IMR-90 (cell line): ENCODE measurements around the gene TBC1D3B. TPM values are rescaled to one million over a fixed set of nuclear protein-coding genes. Genes with fewer than 3 reads are reported as not detected.

Source experiments
- ATAC-seq: fragments of 200-7000 bp; cut with Tn5 transposase; 2 replicates; pipeline ENCODE4 v1.9.1; 2020; ENCODE audit warnings: low read depth, mild to moderate bottlenecking, moderate library complexity
- BruUV-seq: library from RNA; stranded (reverse); fragments of 400-500 nt; replicated peaks from 2 replicates; lab custom pipeline; 2021; lab: Mats Ljungman, UMichigan
- CTCF ChIA-PET: fragments of 300-600 bp; formaldehyde crosslinking; extraction: SDS; loops from one replicate; lab custom pipeline; 2021; ENCODE audit warnings: antibody characterized with exemption; lab: Yijun Ruan, JAX
- POLR2A ChIA-PET: fragments of 300-600 bp; sonication (Branson Sonifier 250); formaldehyde crosslinking; loops from one replicate; lab custom pipeline; 2022; ENCODE audit warnings: antibody characterized with exemption; ENCODE audit not compliant: unreplicated experiment; lab: Charles Lee
- DNase-seq: peaks from one replicate; pipeline ENCODE4 v3.0.0; 2013
- H2AFZ ChIP-seq: replicated peaks from 2 replicates; pipeline ENCODE3; 2013; ENCODE audit warnings: low read length, mild to moderate bottlenecking; ENCODE audit not compliant: poor library complexity
- H2AK5ac ChIP-seq: 2 replicates; pipeline ENCODE4 v1.6.1; 2013; ENCODE audit warnings: low read depth, low read length, inconsistent platforms
- H2AK9ac ChIP-seq: replicated peaks from 2 replicates; pipeline ENCODE3; 2013; ENCODE audit warnings: mild to moderate bottlenecking, low read depth, low read length, moderate library complexity; ENCODE audit not compliant: poor library complexity
- H2BK120ac ChIP-seq: 2 replicates; pipeline ENCODE4 v1.6.1; 2013; ENCODE audit warnings: low read depth, low read length, inconsistent platforms
- H2BK15ac ChIP-seq: 3 replicates; pipeline ENCODE4 v1.6.1; 2013; ENCODE audit warnings: low read depth, low read length, inconsistent platforms
- H2BK20ac ChIP-seq: 2 replicates; pipeline ENCODE4 v1.6.1; 2013; ENCODE audit warnings: low read depth, mild to moderate bottlenecking, inconsistent platforms, low read length, moderate library complexity
- H2BK5ac ChIP-seq: 2 replicates; pipeline ENCODE4 v1.6.1; 2013; ENCODE audit warnings: mild to moderate bottlenecking, low read depth, low read length, inconsistent platforms; ENCODE audit not compliant: poor library complexity, severe bottlenecking
- H3K14ac ChIP-seq: replicated peaks from 2 replicates; pipeline ENCODE4 v1.6.1; 2013; ENCODE audit warnings: low read depth, low read length, inconsistent platforms
- H3K18ac ChIP-seq: 2 replicates; pipeline ENCODE4 v1.6.1; 2013; ENCODE audit warnings: low read depth, low read length, control low read depth
- H3K23ac ChIP-seq: 2 replicates; pipeline ENCODE4 v1.6.1; 2013; ENCODE audit warnings: low read depth, low read length, inconsistent platforms
- H3K27ac ChIP-seq: 2 replicates; pipeline ENCODE4 v1.5.1; 2013; ENCODE audit warnings: mild to moderate bottlenecking, control low read depth, low read length; ENCODE audit not compliant: insufficient read depth
- H3K27me3 ChIP-seq: 2 replicates; pipeline ENCODE4 v1.6.1; 2013; ENCODE audit warnings: low read length; ENCODE audit not compliant: control insufficient read depth, insufficient read depth
- H3K36me3 ChIP-seq: 2 replicates; pipeline ENCODE4 v1.6.1; 2013; ENCODE audit warnings: low read length, mixed read lengths; ENCODE audit not compliant: control insufficient read depth, insufficient read depth
- H3K4ac ChIP-seq: 2 replicates; pipeline ENCODE4 v1.6.1; 2013; ENCODE audit warnings: low read depth, low read length, inconsistent platforms
- H3K4me1 ChIP-seq: 2 replicates; pipeline ENCODE4 v1.6.1; 2013; ENCODE audit warnings: low read length, mixed read lengths; ENCODE audit not compliant: control insufficient read depth, insufficient read depth
- H3K4me2 ChIP-seq: 2 replicates; pipeline ENCODE4 v1.6.1; 2013; ENCODE audit warnings: low read depth, mild to moderate bottlenecking, control low read depth, low read length, moderate library complexity
- H3K4me3 ChIP-seq: 2 replicates; pipeline ENCODE4 v1.5.1; 2013; ENCODE audit warnings: low read depth, mild to moderate bottlenecking, control low read depth, low read length, moderate library complexity; ENCODE audit not compliant: insufficient read depth
- H3K56ac ChIP-seq: 2 replicates; pipeline ENCODE4 v1.6.1; 2013; ENCODE audit warnings: low read length, inconsistent platforms; ENCODE audit not compliant: insufficient read depth; ENCODE audit errors: extremely low read depth
- H3K79me1 ChIP-seq, 2 experiments: 2 replicates each; pipeline ENCODE4 v1.6.1; 2013; ENCODE audit warnings: low read length in 2 of 2, inconsistent platforms in 1 of 2, low read depth in 1 of 2
- H3K9ac ChIP-seq: 2 replicates; pipeline ENCODE4 v1.6.1; 2013; ENCODE audit warnings: low read depth, low read length, control low read depth
- H3K9me1 ChIP-seq: 2 replicates; pipeline ENCODE4 v1.6.1; 2013; ENCODE audit warnings: low read length, inconsistent platforms; ENCODE audit not compliant: insufficient read depth
- H3K9me3 ChIP-seq: 2 replicates; pipeline ENCODE4 v1.6.1; 2013; ENCODE audit warnings: low read length; ENCODE audit not compliant: control insufficient read depth, insufficient read depth
- H4K20me1 ChIP-seq: 2 replicates; pipeline ENCODE4 v1.6.1; 2013; ENCODE audit warnings: low read length, inconsistent platforms; ENCODE audit not compliant: insufficient read depth
- H4K5ac ChIP-seq: 2 replicates; pipeline ENCODE4 v1.6.1; 2013; ENCODE audit warnings: mild to moderate bottlenecking, low read depth, low read length, control low read depth
- H4K8ac ChIP-seq, 2 experiments: 2 replicates each; pipeline ENCODE4 v1.6.1; 2013; ENCODE audit warnings: low read depth in 2 of 2, low read length in 2 of 2, control low read depth in 1 of 2, inconsistent platforms in 1 of 2
- H4K91ac ChIP-seq: 2 replicates; pipeline ENCODE4 v1.6.1; 2013; ENCODE audit warnings: low read depth, low read length, inconsistent platforms; ENCODE audit not compliant: insufficient read depth
- BHLHE40 ChIP-seq: fragments of 150-350 bp; IDR thresholded peaks from 2 replicates; pipeline ENCODE4 v1.6.1; 2016; ENCODE audit warnings: mild to moderate bottlenecking, low read depth, low read length
- CEBPB ChIP-seq: IDR thresholded peaks from 2 replicates; pipeline ENCODE4 v1.6.1; 2012; ENCODE audit warnings: low read depth, low read length, improper control_type of control experiment
- CHD1 ChIP-seq: IDR thresholded peaks from 2 replicates; pipeline ENCODE4 v1.6.1; 2012; ENCODE audit warnings: low read depth, low read length, improper control_type of control experiment
- FOS ChIP-seq: fragments of 150-350 bp; IDR thresholded peaks from 2 replicates; pipeline ENCODE4 v1.6.1; 2016; ENCODE audit warnings: low read depth, low read length
- MAFK ChIP-seq: IDR thresholded peaks from 2 replicates; pipeline ENCODE4 v1.6.1; 2012; ENCODE audit warnings: low read depth, low read length, improper control_type of control experiment
- MAZ ChIP-seq: IDR thresholded peaks from 2 replicates; pipeline ENCODE4 v1.6.1; 2012; ENCODE audit warnings: low read depth, mild to moderate bottlenecking, low read length, improper control_type of control experiment, moderate library complexity, borderline replicate concordance
- MXI1 ChIP-seq: IDR thresholded peaks from 2 replicates; pipeline ENCODE4 v1.6.1; 2012; ENCODE audit warnings: low read depth, mild to moderate bottlenecking, low read length, moderate library complexity, borderline replicate concordance
- NFE2L2 ChIP-seq: fragments of 150-350 bp; IDR thresholded peaks from 2 replicates; pipeline ENCODE4 v1.6.1; 2016; ENCODE audit warnings: low read depth, mild to moderate bottlenecking, low read length
- POLR2A ChIP-seq: IDR thresholded peaks from 2 replicates; pipeline ENCODE4 v1.6.1; 2012; ENCODE audit warnings: mild to moderate bottlenecking, low read depth, low read length
- RAD21 ChIP-seq: IDR thresholded peaks from 2 replicates; pipeline ENCODE4 v1.6.1; 2012; ENCODE audit warnings: low read length, improper control_type of control experiment
- RCOR1 ChIP-seq: IDR thresholded peaks from 2 replicates; pipeline ENCODE4 v1.6.1; 2012; ENCODE audit warnings: mild to moderate bottlenecking, low read length, improper control_type of control experiment; ENCODE audit not compliant: insufficient replicate concordance
- RFX5 ChIP-seq: IDR thresholded peaks from 2 replicates; pipeline ENCODE4 v1.8.0; 2012; ENCODE audit warnings: low read depth, mild to moderate bottlenecking, low read length, moderate library complexity
- SMC3 ChIP-seq: fragments of 150-350 bp; IDR thresholded peaks from 2 replicates; pipeline ENCODE4 v1.6.1; 2016; ENCODE audit warnings: low read depth, mild to moderate bottlenecking, antibody characterized with exemption, low read length, moderate library complexity
- WGBS, 2 experiments: methylation state at CpG; one replicate each; pipeline versions ENCODE4 v1.1.5 to v1.1.7; 2013; ENCODE audit warnings: missing lambda C conversion rate in 2 of 2; ENCODE audit not compliant: insufficient read length in 1 of 2; ENCODE audit errors: extremely low coverage in 2 of 2; 5-methylcytosine and 5-hydroxymethylcytosine counted together
- dilution Hi-C: fragments of 300-500 bp; cut with HindIII; formaldehyde crosslinking; loops from one replicate; pipeline ENCODE4 v1.14.3; 2018; ENCODE audit warnings: low sequenced_read_pairs; ENCODE audit not compliant: unreplicated experiment
- in situ Hi-C: fragments of 300-500 bp; cut with MboI; formaldehyde crosslinking; loops from 3 replicates; pipeline ENCODE4 v1.14.3; 2019; ENCODE audit warnings: low sequenced_read_pairs, inconsistent platforms, mixed read lengths
- intact Hi-C: fragments of 100-400 bp; cut with micrococcal nuclease; formaldehyde crosslinking; loops from 2 replicates; pipeline ENCODE4 v1.10.0; 2022
- polyA plus RNA-seq, 3 experiments: library from polyadenylated mRNA; depleted of rRNA; stranded (reverse); fragments of >200 nt; gene quantifications; 2 replicates each; pipeline ENCODE4 v1.2.3, GENCODE V29; 2012; ENCODE audit warnings: low replicate concordance in 1 of 3
- total RNA-seq: library from RNA; depleted of rRNA; stranded (reverse); fragments of >200 nt; gene quantifications from 2 replicates; pipeline ENCODE4 v1.2.3, GENCODE V29; 2012
- TF ChIP-seq, protein P1 (sequence below): conservative IDR thresholded peaks from 2 replicates; pipeline ENCODE4 v1.5.1; 2012; ENCODE audit warnings: mild to moderate bottlenecking, low read depth, low read length, improper control_type of control experiment
- TF ChIP-seq, protein P2 (sequence below): fragments of 150-350 bp; IDR thresholded peaks from 2 replicates; pipeline ENCODE4 v1.6.1; 2017; ENCODE audit warnings: mild to moderate bottlenecking, antibody characterized with exemption, low read length, low read depth
- TF ChIP-seq, protein P3 (sequence below): fragments of 150-350 bp; IDR thresholded peaks from 2 replicates; pipeline ENCODE4 v1.6.1; 2016; ENCODE audit warnings: low read depth, mild to moderate bottlenecking, low read length, moderate library complexity, borderline replicate concordance

The TBC1D3B gene
- total and polyA plus RNA-seq, 2 of the 4 experiments (the other 2 are of a cell fraction) = 0.94 TPM; not detected in 1

DNA sequence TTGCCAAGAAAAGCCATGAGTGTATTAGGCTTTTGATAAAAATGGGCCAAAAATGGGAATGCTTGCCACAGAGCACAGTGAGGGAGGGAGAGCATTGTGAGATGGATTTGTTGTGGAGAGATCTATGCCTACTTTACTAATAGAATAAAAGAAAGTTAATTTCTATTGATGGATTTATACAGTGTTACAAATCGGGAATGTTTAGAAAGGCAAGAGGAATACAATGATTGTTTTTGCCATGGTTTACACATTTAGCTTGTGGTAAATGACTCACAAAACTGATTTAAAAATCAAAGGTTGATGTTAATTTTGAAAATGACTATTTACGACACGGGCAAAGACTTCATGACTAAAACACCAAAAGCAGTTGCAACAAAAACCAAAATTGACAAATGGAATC is 56.2 kb downstream of the TBC1D3B start:
- Histone ChIP-seq H3K23ac (no peak overlapping the region), H3K4me3 (no peak overlapping the region), H4K8ac (no peak overlapping the region), H4K20me1 (no peaks in the 10 kb centered on the region), H2BK20ac (no peak overlapping the region), H3K9me1 (no peaks in the 10 kb centered on the region), H3K79me1 (no peaks in the 10 kb centered on the region), H3K56ac (no peak overlapping the region), H3K4ac (no peak overlapping the region), H2AK9ac (no peak overlapping the region), H3K4me1 (no peaks in the 10 kb centered on the region), H2BK120ac (no peak overlapping the region), H3K9ac (no peak overlapping the region), H2BK15ac (no peak overlapping the region), H3K27me3 (no peaks in the 10 kb centered on the region), H2AFZ (no peak overlapping the region), H3K4me2 (no peak overlapping the region), H2BK5ac (no peak overlapping the region), H4K91ac (no peak overlapping the region), H3K27ac (no peak overlapping the region), H3K36me3 (no peaks in the 10 kb centered on the region), H3K14ac (no peak overlapping the region), H3K18ac (no peak overlapping the region), H2AK5ac (no peak overlapping the region), H3K9me3 (peaks cover 1% of the 10 kb centered on the region; the same call in 1 of the 2 replicates), H4K5ac (no peak overlapping the region)
- no TSS peak for BruUV-seq
- intact Hi-C loops = no loop called here
- WGBS, 2 experiments = no CpG with 5 or more reads among the region's 3 CpGs
- ATAC-seq (no peak), DNase-seq (no peak)
- CTCF ChIA-PET = interaction anchor here (1.2 to 1.3 kb wide), 2 partner anchors 10 to 28 kb away, joined by 3 to 4 read pairs; no protein-coding TSS in a partner anchor
- dilution Hi-C loops = no loop called here
- POLR2A ChIA-PET = no interaction called here
- in situ Hi-C loops = no loop called here
- TF ChIP-seq RCOR1 (no peak), FOS (no peak), POLR2A (no peak), CEBPB (no peak), BHLHE40 (no peak), MAZ (no peak), MXI1 (no peak), NFE2L2 (no peak), RFX5 (no peak), RAD21 (no peak), CHD1 (no peak), SMC3 (no peak), MAFK (no peak)
- TF ChIP-seq, protein P1, sequence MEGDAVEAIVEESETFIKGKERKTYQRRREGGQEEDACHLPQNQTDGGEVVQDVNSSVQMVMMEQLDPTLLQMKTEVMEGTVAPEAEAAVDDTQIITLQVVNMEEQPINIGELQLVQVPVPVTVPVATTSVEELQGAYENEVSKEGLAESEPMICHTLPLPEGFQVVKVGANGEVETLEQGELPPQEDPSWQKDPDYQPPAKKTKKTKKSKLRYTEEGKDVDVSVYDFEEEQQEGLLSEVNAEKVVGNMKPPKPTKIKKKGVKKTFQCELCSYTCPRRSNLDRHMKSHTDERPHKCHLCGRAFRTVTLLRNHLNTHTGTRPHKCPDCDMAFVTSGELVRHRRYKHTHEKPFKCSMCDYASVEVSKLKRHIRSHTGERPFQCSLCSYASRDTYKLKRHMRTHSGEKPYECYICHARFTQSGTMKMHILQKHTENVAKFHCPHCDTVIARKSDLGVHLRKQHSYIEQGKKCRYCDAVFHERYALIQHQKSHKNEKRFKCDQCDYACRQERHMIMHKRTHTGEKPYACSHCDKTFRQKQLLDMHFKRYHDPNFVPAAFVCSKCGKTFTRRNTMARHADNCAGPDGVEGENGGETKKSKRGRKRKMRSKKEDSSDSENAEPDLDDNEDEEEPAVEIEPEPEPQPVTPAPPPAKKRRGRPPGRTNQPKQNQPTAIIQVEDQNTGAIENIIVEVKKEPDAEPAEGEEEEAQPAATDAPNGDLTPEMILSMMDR = no peak
- TF ChIP-seq, protein P2, sequence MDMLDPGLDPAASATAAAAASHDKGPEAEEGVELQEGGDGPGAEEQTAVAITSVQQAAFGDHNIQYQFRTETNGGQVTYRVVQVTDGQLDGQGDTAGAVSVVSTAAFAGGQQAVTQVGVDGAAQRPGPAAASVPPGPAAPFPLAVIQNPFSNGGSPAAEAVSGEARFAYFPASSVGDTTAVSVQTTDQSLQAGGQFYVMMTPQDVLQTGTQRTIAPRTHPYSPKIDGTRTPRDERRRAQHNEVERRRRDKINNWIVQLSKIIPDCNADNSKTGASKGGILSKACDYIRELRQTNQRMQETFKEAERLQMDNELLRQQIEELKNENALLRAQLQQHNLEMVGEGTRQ = no peak
- TF ChIP-seq, protein P3, sequence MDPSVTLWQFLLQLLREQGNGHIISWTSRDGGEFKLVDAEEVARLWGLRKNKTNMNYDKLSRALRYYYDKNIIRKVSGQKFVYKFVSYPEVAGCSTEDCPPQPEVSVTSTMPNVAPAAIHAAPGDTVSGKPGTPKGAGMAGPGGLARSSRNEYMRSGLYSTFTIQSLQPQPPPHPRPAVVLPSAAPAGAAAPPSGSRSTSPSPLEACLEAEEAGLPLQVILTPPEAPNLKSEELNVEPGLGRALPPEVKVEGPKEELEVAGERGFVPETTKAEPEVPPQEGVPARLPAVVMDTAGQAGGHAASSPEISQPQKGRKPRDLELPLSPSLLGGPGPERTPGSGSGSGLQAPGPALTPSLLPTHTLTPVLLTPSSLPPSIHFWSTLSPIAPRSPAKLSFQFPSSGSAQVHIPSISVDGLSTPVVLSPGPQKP = no peak
